ENCODE data around the gene HHATL. TPM values are rescaled to one million over a fixed set of nuclear protein-coding genes. Genes with fewer than 3 reads are reported as not detected.

Gene HHATL
- total RNA-seq, 1 donor from 2014 or later, result not detected

GRCh38 chr3:42667096-42667522 lies 35.5 kb downstream of the HHATL start:
- peaks cover 4% of the 10 kb centered on the region for H3K9me3 Mint-ChIP-seq
- DNase-seq, result no peak
- no peaks in the 10 kb centered on the region for H3K36me3 Mint-ChIP-seq (ENCODE audit: low read depth)
- H3K4me3 Mint-ChIP-seq, result no peak overlapping the region
- no peaks in the 10 kb centered on the region for H3K27me3 Mint-ChIP-seq
- intact Hi-C loops (cut with micrococcal nuclease), result no loop called here
- H3K27ac Mint-ChIP-seq, result no peak overlapping the region
- H3K4me1 Mint-ChIP-seq, result no peaks in the 10 kb centered on the region

GRCh38 chr3:42666577-42666998 lies 36.0 kb downstream of the HHATL start:
- Mint-ChIP-seq H3K9me3 (peaks cover 4% of the 10 kb centered on the region), H3K36me3 (ENCODE audit: low read depth) (no peaks in the 10 kb centered on the region), H3K4me3 (no peak overlapping the region), H3K27ac (no peak overlapping the region), H3K4me1 (no peaks in the 10 kb centered on the region), H3K27me3 (no peaks in the 10 kb centered on the region)
- DNase-seq, result no peak
- intact Hi-C loops (cut with micrococcal nuclease), result no loop called here

GRCh38 chr3:42666022-42666421 lies 36.6 kb downstream of the HHATL start:
- Mint-ChIP-seq H3K36me3 (ENCODE audit: low read depth) (no peaks in the 10 kb centered on the region), H3K9me3 (peaks cover 4% of the 10 kb centered on the region), H3K27ac (no peak overlapping the region), H3K4me1 (no peaks in the 10 kb centered on the region), H3K27me3 (no peaks in the 10 kb centered on the region), H3K4me3 (no peak overlapping the region)
- no peak for DNase-seq
- intact Hi-C loops (cut with micrococcal nuclease), result no loop called here

- no peak overlapping the region for H3K4me3 Mint-ChIP-seq
- H3K4me1 Mint-ChIP-seq, result no peaks in the 10 kb centered on the region
- intact Hi-C loops (cut with micrococcal nuclease), result no loop called here
- H3K36me3 Mint-ChIP-seq (ENCODE audit: low read depth), result no peaks in the 10 kb centered on the region
- peaks cover 4% of the 10 kb centered on the region for H3K9me3 Mint-ChIP-seq
- no peaks in the 10 kb centered on the region for H3K27me3 Mint-ChIP-seq
- DNase-seq, result no peak
- no peak overlapping the region for H3K27ac Mint-ChIP-seq
Observed at GRCh38 chr3:42665050-42665878, 37.3 kb downstream of the HHATL start.

- no peak overlapping the region for H3K4me3 Mint-ChIP-seq
- no peak for DNase-seq
- intact Hi-C loops (cut with micrococcal nuclease), result no loop called here
Observed at GRCh38 chr3:42664438-42664803, 38.2 kb downstream of the HHATL start.

GRCh38 chr3:42663581-42664437 lies 38.8 kb downstream of the HHATL start:
- Mint-ChIP-seq H3K27ac (no peak overlapping the region), H3K4me1 (no peaks in the 10 kb centered on the region), H3K36me3 (ENCODE audit: low read depth) (no peaks in the 10 kb centered on the region), H3K27me3 (no peaks in the 10 kb centered on the region), H3K9me3 (peaks cover 2% of the 10 kb centered on the region), H3K4me3 (no peak overlapping the region)
- intact Hi-C loops (cut with micrococcal nuclease), result no loop called here
- DNase-seq, result no peak

More at GRCh38 chr3:42664438-42664803, 38.2 kb downstream of the HHATL start:
- Mint-ChIP-seq H3K9me3 (peaks cover 4% of the 10 kb centered on the region), H3K27ac (no peak overlapping the region), H3K4me1 (no peaks in the 10 kb centered on the region), H3K27me3 (no peaks in the 10 kb centered on the region), H3K36me3 (ENCODE audit: low read depth) (no peaks in the 10 kb centered on the region)

- no peaks in the 10 kb centered on the region for H3K36me3 Mint-ChIP-seq (ENCODE audit: low read depth)
- intact Hi-C loops (cut with micrococcal nuclease), result no loop called here
- H3K4me3 Mint-ChIP-seq, result no peak overlapping the region
- DNase-seq, result no peak
- no peaks in the 10 kb centered on the region for H3K27me3 Mint-ChIP-seq
- no peak overlapping the region for H3K27ac Mint-ChIP-seq
- no peaks in the 10 kb centered on the region for H3K9me3 Mint-ChIP-seq
- H3K4me1 Mint-ChIP-seq, result no peaks in the 10 kb centered on the region
Observed at GRCh38 chr3:42662813-42663535, 39.6 kb downstream of the HHATL start.

- intact Hi-C loops (cut with micrococcal nuclease), result no loop called here
- no peaks in the 10 kb centered on the region for H3K27me3 Mint-ChIP-seq
- H3K9me3 Mint-ChIP-seq, result no peaks in the 10 kb centered on the region
- H3K4me3 Mint-ChIP-seq, result no peak overlapping the region
- no peaks in the 10 kb centered on the region for H3K36me3 Mint-ChIP-seq (ENCODE audit: low read depth)
- H3K27ac Mint-ChIP-seq, result no peak overlapping the region
- no peaks in the 10 kb centered on the region for H3K4me1 Mint-ChIP-seq
- no peak for DNase-seq
Observed at GRCh38 chr3:42662037-42662812, 40.4 kb downstream of the HHATL start.

- intact Hi-C loops (cut with micrococcal nuclease), result no loop called here
- H3K27me3 Mint-ChIP-seq, result no peaks in the 10 kb centered on the region
- no peaks in the 10 kb centered on the region for H3K4me1 Mint-ChIP-seq
- no peaks in the 10 kb centered on the region for H3K36me3 Mint-ChIP-seq (ENCODE audit: low read depth)
- DNase-seq, result no peak
- H3K4me3 Mint-ChIP-seq, result no peak overlapping the region
- H3K27ac Mint-ChIP-seq, result no peak overlapping the region
- H3K9me3 Mint-ChIP-seq, result no peaks in the 10 kb centered on the region
Observed at GRCh38 chr3:42661593-42662022, 41.0 kb downstream of the HHATL start.

GRCh38 chr3:42660898-42661297 lies 41.7 kb downstream of the HHATL start:
- Mint-ChIP-seq H3K4me3 (no peak overlapping the region), H3K9me3 (no peaks in the 10 kb centered on the region), H3K4me1 (peaks cover 2% of the 10 kb centered on the region), H3K27me3 (no peaks in the 10 kb centered on the region), H3K36me3 (ENCODE audit: low read depth) (no peaks in the 10 kb centered on the region), H3K27ac (no peak overlapping the region)
- intact Hi-C loops (cut with micrococcal nuclease), result no loop called here
- no peak for DNase-seq

GRCh38 chr3:42660131-42660715 lies 42.4 kb downstream of the HHATL start:
- no peak for DNase-seq

GRCh38 chr3:42659451-42660130 lies 43.0 kb downstream of the HHATL start:
- H3K27ac Mint-ChIP-seq, result no peak overlapping the region
- peaks cover 2% of the 10 kb centered on the region for H3K4me1 Mint-ChIP-seq
- no peaks in the 10 kb centered on the region for H3K9me3 Mint-ChIP-seq
- H3K27me3 Mint-ChIP-seq, result peaks cover 3% of the 10 kb centered on the region
- no peak for DNase-seq
- no peaks in the 10 kb centered on the region for H3K36me3 Mint-ChIP-seq (ENCODE audit: low read depth)
- no peak overlapping the region for H3K4me3 Mint-ChIP-seq
- intact Hi-C loops (cut with micrococcal nuclease), result no loop called here

More at GRCh38 chr3:42660131-42660715, 42.4 kb downstream of the HHATL start:
- H3K27me3 Mint-ChIP-seq, result no peaks in the 10 kb centered on the region
- peaks cover 2% of the 10 kb centered on the region for H3K4me1 Mint-ChIP-seq
- H3K9me3 Mint-ChIP-seq, result no peaks in the 10 kb centered on the region
- H3K4me3 Mint-ChIP-seq, result no peak overlapping the region
- intact Hi-C loops (cut with micrococcal nuclease), result no loop called here
- no peak overlapping the region for H3K27ac Mint-ChIP-seq
- H3K36me3 Mint-ChIP-seq (ENCODE audit: low read depth), result no peaks in the 10 kb centered on the region
